ENCODE measurements around the gene TIMM44. TPM values are rescaled to one million over a fixed set of nuclear protein-coding genes. Genes with fewer than 3 reads are reported as not detected.

Gene TIMM44
- total RNA-seq, 1 donor from 2014 or later, result 43.8 TPM

DNA sequence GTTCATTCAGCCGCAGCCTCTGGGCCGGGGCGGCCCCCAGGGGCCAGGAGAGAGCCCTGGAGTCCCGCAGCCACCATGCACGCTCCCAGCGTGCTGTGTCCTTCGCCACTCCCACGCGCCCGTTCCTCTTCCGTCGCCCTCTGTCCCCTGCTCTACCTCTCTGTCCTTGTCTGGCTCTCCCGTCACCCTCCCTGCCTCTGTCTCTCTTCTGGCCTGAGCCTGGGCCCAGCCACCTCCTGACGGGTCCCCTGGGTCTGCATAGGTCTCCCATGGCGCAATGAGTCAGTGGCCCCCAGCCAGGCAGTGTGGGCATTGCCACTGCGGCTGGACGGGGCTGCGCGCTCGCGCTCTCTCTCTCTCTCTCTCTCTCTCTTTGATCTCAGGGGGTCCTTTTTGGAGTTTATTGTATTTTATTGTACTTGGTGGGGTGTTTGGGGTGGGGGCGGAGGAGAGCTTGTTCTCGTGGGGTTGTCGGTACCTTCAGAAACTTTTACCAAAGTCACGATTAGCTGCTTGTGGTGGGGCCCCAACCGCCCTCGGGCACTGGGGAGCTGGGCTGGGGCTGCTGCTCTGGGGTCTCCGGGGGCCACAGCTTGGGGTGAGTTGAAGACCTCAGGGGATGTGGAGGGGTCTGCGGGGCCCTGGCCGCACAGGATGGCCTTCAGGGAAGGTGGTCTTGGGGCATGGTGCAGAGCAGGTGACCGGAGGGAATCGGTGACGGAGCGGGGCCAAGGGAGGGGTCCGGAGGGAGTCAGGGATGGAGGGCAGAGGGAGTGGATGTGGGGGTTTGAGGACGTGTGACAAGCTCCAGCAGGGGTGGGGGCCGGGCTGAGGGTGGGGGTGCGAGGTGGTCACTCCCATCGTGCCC lies 30.5 kb downstream of the TIMM44 start:
- no peak for ATAC-seq

DNA sequence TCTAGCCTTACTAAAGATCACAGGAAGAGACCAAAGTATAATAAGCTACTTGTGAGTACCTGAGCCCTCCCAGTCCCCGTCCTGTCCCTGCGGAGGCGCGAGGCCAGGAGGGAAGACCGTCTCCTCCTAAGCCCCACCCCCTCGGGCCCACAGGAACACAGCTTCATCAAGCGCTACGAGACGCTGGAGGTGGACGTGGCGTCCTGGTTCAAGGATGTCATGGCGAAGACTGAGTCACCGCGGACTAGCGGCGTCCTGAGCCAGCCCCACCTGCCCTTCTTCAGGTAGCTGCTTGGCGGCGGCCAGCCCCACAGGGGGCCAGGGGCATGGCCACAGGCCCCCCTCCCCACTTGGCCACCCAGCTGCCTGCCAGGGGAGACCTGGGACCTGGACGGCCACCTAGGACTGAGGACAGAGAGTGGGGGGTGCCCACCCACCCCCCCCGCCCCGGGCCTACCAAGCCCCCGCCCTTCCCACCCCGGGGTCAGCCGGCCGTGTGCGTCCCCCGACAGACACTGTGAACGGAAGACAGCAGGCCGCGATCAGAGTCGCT lies 31.2 kb downstream of the TIMM44 start:
- no peak for ATAC-seq

DNA sequence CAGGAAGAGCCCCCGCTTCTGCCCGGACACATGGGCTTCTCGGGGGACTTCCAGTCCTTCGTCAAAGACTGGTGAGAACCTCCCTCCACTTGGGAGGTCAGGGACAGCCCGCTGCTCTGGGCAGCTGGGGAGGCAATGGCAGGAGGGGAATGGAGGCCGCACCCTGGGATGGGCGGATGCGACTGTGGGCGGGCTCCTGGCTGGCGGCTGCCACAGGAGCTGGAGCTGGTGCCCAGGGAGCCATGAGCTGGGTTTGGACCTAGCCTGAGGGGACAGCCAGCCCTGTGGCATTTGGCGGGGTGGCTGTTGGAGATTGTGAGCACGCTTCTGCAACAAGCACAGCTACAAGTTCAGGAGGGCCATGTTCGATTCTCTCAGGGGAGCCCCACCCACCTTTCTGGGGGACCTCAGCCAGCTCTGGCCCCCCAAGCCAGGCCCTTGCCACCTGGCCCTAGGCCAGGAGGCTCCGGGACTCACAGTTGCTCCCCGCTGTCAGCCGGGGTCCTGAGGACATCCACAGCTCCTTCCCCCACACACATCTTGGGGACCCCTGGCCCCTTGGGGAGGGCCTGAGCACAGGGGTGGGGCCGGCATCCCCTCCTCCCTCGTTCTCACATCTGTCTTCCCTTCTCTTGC lies 31.8 kb downstream of the TIMM44 start:
- no peak for ATAC-seq

DNA sequence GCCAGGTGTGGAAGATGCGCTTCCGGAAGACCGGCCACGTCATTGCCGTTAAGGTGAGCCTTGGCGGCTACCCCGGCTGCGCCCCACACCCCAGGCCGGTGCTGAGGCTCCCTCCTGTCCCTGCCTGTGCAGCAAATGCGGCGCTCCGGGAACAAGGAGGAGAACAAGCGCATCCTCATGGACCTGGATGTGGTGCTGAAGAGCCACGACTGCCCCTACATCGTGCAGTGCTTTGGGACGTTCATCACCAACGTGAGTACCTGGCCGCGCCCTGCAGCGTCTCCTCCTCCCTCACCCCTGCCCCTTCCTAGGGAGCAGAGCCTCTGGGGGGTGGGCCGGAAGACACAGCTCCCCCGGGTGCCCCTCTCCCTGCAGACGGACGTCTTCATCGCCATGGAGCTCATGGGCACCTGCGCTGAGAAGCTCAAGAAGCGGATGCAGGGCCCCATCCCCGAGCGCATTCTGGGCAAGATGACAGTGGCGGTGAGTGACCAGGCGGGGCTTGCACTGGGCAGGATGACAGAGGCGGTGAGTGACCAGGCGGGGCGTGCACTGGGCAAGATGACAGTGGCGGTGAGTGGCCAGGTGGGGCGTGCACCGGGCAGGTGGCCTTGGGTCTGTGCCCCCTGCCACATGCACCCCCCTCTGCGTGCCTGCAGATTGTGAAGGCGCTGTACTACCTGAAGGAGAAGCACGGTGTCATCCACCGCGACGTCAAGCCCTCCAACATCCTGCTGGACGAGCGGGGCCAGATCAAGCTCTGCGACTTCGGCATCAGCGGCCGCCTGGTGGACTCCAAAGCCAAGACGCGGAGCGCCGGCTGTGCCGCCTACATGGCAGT lies 32.9 kb downstream of the TIMM44 start:
- no peak for ATAC-seq

DNA sequence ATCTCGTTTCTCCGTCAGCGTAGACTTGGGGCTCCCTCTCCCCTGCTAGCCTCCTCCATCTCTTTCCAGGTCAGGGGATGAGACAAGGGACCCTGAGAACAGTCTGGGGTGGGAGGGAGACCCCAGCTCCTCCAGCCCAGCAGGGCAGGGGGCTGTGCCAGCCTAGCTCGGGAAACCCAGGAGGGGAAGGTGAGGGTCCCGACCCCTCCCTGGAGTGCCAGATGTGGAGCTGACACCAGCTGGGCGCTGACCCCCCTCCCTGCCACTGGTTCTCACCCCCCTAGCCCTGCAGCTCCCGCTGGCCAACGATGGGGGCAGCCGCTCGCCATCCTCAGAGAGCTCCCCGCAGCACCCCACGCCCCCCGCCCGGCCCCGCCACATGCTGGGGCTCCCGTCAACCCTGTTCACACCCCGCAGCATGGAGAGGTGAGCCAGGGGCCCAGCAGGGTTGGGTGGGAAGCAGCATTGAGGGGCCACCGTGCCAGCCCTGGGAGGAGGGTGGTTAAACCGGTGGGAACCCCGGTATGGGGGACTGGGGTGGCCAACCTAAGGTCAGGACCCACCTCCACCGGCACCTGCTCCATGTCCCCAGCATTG lies 33.9 kb downstream of the TIMM44 start:
- ATAC-seq, result no peak

DNA sequence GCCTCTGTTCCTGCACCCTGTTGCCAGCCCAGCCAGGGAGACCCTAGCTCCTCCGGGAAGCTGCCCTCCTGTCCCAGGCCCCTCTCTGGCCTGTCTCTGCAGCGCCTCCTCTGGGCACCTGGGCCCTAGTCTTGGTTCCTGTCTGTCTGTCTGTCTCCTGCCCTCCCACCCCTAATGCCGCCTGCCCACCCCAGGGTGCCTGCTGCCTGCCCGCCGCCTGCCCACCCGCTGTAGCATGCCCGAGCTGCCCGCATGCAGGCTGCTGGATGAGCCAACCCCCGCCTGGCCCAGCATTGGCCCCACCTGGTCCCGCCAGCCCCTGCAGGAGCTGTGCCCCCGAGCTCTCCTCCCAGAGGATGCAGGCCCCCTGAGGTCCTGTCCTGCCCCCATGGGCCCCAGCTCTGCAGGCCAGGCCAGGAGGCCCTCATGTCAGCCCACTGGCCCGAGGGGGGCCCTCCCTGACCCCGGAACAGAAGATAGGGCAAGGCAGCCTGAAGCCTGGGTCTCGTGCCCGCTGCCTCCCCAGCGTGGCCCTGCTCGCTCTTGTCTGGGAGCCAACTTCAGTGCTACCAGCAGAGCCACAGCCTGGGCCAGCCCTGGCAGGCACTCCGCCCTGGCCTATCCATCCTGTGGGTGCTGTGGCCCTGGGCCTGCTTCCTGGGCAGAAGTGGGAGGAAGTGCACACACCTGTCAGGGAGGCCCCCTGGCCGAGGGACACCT lies 34.6 kb downstream of the TIMM44 start:
- peak; percentile 5 for ATAC-seq

DNA sequence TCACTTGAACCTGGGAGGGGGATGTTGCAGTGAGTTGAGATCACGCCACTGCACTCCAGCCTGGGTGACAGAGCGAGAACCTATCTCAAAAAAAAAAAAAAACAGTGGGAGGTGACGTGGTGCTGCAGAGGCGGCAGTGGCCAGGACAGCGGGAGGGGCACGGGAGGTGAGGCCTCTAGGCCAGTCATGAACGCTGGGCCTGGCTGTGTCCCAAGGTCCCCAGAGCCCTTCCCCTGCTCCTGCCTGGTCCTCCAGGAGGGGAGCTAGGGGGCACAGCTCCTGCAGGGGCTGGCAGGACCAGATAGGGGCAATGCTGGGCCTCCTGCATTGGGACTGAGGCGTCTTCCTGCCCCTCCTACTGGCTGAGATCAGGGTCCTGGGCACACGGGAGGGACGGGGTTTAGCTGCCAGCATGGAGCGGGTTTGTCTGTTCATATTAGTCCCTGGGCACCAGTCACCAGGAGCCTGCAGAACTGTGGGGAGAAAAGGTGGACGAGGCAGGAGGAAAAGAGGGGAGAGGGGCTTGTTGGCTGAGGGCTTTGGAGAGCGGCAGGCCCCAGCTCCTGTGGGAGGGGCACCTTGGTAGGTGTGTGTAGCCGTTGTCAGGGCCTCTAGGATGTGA lies 35.3 kb downstream of the TIMM44 start:
- ATAC-seq, result no peak

DNA sequence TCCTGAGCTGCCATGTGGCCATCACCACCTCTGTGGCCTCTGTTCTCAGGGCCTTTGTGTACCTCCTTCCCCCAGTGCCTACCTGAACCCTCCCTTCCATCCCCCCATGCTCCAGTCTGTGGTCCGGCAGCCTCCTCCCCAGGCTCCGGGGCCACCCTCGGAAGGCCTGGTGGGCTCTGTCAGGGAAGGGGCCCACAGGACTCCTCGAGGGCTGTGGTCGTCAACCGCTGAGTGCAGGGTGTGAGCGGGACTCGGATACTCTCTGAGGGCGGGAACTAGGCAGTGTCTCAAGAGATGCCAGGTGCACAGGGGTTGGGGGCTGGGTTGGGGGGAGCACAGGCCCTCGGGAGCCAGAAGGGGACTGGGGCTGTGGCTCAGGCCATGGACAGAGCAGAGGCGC lies 35.9 kb downstream of the TIMM44 start:
- ATAC-seq, result no peak

DNA sequence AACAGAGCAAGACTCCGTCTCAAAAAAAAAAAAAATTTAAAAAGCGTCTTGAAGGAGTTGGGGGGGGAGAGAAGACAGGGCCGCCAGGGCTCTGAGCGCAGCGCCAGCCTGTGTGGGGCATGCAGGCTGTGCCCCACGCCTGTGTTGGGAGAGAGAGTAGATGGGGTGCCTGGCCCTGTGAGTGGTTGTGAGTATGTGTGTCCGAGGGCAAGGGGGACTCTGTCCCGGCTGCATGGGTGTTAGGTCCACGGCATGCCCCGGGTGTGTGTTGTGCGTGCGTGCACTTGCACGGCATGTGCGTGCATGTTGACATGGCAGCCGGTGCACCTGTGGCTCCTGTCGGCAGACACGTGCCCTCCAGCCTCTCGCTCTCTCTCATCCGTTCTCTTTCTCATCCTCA lies 36.3 kb downstream of the TIMM44 start:
- ATAC-seq, result no peak

DNA sequence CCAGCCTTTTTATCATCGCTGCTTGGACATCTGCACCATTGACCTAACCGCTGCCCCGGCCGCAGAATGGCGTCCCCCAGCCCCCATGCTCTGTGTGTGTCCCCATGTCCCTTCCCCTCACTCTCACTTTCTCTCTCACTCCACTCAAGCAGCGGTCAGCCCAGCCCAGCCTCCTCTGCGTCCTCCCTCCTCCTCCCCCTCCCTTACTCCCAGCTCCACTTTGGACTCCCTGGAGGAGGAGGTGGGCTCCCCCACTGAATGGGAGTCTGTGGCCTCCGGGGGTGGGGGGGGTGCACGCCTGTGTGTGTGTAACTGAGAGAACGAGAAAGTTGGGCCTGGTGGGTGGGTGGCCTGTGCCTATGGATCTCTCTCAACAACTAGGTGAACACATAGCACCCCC lies 37.6 kb downstream of the TIMM44 start:
- ATAC-seq, result no peak

DNA sequence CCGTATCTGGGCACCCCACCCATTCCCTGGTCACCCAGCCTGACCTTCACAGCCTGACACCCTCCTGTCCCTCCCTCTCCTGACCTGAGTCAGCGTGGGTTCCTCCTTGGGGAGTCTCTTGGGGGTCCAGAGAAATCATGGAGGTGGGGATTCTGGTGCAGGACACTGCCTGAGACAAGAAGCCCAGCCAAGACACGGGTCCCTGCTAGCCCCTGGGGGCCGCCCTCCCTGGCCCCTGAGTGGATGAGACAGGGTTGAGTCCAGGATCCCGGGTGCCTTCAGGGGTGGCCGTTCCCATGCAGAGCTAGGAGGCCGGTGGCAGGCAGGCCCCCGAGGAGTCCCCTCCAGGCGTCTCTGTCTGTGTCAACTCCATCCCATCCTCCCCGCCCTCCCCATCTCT lies 38.2 kb downstream of the TIMM44 start:
- ATAC-seq, result no peak

DNA sequence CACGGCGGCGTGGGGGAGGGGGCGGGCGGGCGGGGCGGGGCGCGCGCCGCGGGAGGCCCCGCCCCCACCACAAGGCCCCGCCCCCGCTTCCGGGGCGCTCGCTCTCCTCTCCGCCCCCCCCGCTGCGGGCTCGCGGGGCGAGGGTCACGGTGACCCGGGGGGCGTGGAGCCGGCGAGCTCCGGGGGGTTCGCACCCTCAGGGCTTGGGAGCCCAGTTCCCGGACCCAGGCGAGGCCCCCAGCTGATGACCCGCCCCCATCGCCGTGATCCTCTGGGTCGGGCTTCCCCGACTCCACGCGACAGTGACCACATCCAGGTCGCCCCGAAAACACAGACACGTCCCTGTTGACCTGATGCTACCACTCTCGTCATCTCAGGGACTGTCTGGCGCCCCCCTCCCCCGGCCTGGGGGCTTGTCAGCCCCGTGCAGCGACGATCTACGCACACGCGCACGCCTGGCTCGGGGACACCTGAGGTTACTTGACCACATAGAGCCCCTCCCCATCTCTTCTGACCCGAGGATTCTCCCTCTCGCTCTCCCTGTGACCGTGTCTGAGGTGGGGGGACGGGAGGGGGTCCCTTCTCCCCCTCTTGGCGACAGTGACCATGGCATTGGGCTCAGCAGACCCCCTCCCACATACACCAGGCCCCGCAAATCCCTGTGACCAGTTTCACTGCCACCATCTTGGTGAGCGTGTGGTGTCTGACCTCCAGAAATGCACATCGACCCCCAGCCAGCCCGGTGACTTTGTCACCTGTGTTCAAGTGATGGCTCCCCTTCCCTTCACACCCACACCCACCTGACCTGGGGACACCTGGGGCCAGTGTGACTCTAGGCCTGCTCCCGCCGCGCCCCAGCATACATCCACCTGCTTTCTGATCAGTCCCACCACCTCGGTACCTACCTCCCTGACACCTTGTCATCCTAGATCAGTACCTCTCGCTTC lies 39.1 kb downstream of the TIMM44 start:
- peak; percentile 27 for ATAC-seq

DNA sequence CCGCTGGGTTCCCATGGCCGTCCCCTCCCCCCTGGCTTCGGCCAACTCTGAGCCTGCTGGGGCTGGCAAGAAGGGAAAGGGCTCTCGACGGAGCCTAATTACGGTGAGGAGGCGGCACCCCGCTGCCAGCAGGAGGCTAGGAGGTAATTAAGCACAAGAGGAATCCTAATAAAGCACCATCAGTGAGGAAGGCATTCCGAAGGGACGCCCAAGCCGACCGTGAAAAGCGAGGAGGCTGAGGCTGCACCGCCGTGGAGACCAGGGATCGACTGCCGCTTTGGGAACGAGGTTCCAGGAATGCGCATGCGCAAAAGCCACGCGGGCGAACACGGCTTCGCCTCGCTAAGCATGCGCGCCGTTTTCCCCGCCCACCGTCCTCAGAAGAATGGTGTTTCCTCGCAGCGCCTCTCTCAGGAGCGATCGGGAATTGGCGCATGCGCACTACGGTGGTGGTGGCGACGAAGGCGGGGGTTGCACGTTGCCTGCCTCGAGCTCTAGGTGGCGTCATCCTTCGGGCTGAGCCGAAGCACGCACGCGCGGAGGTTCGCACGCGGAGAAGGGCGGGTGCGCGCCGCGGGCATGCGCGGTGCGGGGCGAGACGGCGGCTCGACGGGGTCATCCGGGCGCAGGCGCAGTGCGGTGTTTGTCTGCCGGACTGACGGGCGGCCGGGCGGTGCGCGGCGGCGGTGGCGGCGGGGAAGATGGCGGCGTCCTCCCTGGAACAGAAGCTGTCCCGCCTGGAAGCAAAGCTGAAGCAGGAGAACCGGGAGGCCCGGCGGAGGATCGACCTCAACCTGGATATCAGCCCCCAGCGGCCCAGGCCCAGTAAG lies 40.0 kb downstream of the TIMM44 start, which contains the start of gene MAP2K7:
Gene MAP2K7 (plus strand): TSS at position 634 of the 830 bp plus-strand sequence. CDS start 68 bp downstream, at position 702.
- ATAC-seq, result peak; percentile 82

DNA sequence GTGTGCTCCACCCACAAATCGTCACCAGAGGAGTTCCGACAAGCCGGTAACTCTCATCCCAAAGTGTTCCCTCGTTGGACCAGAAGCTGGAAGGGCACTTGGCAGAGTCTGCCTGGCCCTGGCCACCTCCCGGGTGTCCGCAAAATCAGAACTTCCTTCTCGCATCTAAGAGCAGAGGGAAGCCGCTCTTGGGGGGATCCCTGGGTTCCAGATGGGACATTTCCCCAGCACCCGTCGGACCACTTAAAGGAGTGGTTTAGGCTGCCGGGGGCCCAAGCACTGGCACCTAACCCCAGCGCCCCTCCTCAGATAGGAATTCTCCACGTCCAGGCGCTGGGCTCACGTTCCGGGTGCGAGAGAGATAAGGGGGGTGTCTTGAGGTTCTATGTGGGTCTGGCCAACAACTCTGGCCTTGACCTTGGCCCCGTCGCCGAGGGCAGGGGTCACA lies 40.6 kb downstream of the TIMM44 start:
- ATAC-seq, result no peak

DNA sequence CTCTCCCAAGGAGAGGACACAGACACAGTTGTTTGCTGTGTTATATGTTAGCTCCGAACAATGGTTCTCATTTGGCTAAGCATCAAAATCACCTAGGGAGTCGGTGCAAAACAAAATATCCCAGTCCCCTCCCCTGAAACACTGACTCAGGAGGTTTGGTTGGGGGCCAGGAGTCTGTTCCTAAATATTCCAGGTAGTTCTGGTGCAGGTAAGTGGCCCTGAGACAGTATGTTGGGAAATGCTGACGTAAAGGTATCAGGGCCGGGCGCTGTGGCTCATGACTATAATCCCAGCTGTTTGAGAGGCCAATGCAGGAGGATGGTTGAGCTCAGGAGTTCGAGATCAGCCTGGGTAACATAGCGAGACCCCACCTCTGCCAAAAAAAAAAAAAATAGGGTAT lies 42.1 kb downstream of the TIMM44 start:
- peak; percentile 17 for ATAC-seq

DNA sequence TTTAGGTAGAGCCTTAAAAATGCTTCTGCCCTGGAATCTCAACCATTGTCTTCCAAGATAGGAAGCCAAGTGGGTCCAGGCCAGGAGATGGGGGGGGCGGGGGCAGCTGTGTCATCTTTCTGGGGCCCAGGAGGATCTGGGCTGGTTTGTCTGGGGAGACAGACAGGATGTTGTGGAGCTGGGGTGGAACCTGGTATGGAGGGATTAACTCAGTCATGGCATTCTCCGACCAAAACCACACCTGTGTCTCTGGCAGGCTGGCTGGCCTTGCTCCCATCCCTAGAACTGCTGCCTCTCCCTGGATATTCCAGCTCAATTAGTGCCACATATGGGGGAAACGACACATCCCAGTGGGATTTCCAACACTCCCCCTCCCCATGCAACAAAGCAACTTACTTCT lies 42.5 kb downstream of the TIMM44 start:
- ATAC-seq, result peak; percentile 36

DNA sequence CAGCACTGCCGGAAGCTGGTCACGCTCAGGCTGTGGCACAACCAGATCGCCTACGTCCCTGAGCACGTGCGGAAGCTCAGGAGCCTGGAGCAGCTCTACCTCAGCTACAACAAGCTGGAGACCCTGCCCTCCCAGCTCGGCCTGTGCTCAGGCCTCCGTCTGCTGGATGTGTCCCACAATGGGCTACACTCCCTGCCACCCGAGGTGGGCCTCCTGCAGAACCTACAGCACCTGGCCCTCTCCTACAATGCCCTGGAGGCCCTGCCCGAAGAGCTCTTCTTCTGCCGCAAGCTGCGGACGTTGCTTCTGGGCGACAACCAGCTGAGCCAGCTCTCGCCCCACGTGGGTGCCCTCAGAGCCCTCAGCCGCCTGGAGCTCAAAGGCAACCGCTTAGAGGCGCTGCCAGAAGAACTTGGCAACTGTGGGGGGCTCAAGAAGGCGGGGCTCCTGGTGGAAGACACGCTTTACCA lies 43.0 kb downstream of the TIMM44 start:
- no peak for ATAC-seq

DNA sequence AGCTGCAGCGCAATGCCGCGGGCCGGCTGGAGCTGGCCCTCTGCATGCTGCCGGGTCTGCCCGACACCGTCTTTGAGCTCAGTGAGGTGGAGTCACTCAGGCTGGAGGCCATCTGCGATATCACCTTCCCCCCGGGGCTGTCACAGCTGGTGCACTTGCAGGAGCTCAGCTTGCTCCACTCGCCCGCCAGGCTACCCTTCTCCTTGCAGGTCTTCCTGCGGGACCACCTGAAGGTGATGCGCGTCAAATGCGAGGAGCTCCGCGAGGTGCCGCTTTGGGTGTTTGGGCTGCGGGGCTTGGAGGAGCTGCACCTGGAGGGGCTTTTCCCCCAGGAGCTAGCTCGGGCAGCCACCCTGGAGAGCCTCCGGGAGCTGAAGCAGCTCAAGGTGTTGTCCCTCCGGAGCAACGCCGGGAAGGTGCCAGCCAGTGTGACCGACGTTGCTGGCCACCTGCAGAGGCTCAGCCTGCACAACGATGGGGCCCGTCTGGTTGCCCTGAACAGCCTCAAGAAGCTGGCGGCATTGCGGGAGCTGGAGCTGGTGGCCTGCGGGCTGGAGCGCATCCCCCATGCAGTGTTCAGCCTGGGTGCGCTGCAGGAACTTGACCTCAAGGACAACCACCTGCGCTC lies 43.6 kb downstream of the TIMM44 start:
- no peak for ATAC-seq

Measured in esophagus mucosa (tissue), 1 donor.